ENCODE results near the gene PCDHGA7.
"Not testable (repeated sequence)": the region's sequence is repeated elsewhere in the genome, so short reads cannot be mapped to it uniquely, and the experiment has no call there.

Gene PCDHGA7

GRCh38 chr5:141366016-141366896 lies 16.3 kb upstream of the PCDHGA7 start:
- no peak for DNase-seq (ENCODE audit: low read depth)

DNA sequence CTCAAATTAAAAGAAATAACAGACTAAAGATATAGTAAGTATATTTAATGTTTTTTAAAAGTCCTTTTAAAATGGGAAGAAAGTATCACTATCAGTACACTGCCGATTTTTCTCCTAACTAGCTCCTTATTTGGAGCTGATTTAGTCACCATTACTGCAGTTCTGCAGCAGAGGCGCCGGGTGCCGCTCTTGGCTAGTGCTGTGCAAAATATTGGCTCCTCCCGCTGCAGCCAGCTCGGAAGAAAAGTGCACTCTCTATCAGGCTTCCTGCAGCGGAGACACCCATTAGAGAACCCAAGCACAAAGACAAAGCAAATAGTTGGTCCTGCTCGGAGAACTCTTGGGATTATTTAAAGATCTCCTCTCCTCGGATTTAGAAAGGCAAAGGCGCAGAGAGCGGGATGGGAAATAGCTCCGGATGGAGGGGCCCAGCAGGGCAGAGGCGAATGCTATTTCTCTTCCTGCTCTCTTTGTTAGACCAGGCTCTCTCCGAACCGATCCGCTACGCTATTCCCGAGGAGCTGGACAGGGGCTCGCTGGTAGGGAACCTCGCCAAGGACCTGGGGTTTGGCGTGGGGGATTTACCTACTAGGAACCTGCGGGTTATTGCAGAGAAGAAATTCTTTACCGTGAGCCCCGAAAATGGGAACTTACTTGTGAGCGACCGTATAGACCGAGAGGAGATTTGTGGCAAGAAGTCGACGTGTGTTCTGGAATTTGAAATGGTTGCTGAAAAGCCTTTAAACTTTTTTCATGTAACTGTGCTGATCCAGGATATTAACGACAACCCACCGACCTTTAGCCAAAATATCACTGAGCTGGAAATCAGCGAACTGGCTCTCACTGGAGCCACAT lies 12.3 kb upstream of the PCDHGA7 start, which contains the start of gene PCDHGB3:
Gene PCDHGB3, plus strand, starts transcription at position 249 of the 855 bp plus-strand sequence. Its CDS starts 153 bp downstream, at position 402.
- no peak for DNase-seq (ENCODE audit: low read depth)

GRCh38 chr5:141371572-141372475 lies 10.7 kb upstream of the PCDHGA7 start:
- no peak for DNase-seq (ENCODE audit: low read depth)

GRCh38 chr5:141373673-141374317 lies 8.7 kb upstream of the PCDHGA7 start, which contains the start of gene PCDHGA6:
TSS of gene PCDHGA6 (plus strand) at chr5:141373891. CDS start at chr5:141374084, 193 bp downstream.
- no peak for DNase-seq (ENCODE audit: low read depth)

DNA sequence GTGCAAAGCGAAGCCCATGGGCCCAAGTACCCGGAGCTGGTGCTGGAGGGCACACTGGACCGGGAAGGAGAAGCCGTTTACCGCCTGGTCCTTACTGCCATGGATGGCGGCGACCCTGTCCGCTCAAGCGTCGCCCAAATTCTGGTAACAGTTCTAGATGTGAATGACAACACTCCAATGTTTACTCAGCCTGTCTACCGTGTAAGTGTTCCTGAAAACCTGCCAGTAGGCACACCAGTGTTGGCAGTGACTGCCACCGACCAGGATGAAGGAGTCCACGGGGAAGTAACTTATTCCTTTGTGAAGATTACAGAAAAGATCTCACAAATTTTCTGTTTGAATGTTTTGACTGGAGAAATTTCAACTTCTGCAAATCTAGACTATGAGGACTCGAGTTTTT lies 7.9 kb upstream of the PCDHGA7 start:
- no peak for DNase-seq (ENCODE audit: low read depth)

DNA sequence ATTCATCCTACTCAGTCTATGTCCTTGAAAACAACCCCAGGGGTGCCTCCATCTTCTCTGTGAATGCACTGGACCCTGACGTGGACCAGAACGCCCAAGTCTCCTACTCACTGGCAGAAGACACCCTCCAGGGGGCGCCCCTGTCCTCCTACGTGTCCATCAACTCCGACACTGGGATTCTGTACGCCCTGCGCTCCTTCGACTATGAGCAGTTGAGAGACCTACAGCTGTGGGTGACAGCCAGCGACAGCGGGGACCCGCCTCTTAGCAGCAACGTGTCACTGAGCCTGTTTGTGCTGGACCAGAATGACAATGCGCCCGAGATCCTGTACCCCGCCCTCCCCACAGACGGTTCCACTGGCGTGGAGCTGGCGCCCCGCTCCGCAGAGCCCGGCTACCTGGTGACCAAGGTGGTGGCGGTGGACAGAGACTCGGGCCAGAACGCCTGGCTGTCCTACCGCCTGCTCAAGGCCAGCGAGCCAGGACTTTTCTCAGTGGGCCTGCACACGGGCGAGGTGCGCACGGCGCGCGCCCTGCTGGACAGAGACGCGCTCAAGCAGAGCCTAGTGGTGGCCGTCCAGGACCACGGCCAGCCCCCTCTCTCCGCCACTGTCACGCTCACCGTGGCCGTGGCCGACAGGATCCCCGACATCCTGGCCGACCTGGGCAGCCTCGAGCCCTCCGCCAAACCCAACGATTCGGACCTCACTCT lies 6.9 kb upstream of the PCDHGA7 start:
- not testable (repeated sequence) for DNase-seq (ENCODE audit: low read depth)

- no peak for DNase-seq (ENCODE audit: low read depth)
Measured at GRCh38 chr5:141383345-141383744, 803 bp downstream of the PCDHGA7 start.

- DNase-seq (ENCODE audit: low read depth) = no peak
Measured at GRCh38 chr5:141384471-141385267, 2.1 kb downstream of the PCDHGA7 start.

- not testable (repeated sequence) for DNase-seq (ENCODE audit: low read depth)
Measured at GRCh38 chr5:141387557-141388311, 5.2 kb downstream of the PCDHGA7 start, which contains the start of gene PCDHGB4. TSS of gene PCDHGB4 (plus strand) at chr5:141387698. CDS start at chr5:141387885, 187 bp downstream.

DNA sequence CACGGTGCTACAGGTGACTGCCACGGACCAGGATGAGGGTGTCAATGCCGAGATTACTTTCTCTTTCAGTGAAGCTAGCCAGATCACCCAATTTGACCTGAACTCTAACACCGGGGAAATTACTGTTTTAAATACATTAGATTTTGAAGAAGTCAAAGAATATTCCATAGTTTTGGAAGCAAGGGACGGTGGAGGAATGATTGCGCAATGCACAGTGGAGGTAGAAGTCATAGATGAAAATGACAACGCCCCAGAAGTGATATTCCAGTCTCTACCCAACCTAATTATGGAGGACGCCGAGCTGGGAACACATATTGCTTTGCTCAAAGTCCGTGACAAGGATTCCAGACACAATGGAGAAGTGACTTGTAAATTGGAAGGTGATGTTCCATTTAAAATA lies 6.1 kb downstream of the PCDHGA7 start:
- DNase-seq (ENCODE audit: low read depth) = no peak

- DNase-seq (ENCODE audit: low read depth) = no peak
Measured at GRCh38 chr5:141389153-141390042, 6.9 kb downstream of the PCDHGA7 start.

- no peak for DNase-seq (ENCODE audit: low read depth)
Measured at GRCh38 chr5:141392429-141393198, 10.1 kb downstream of the PCDHGA7 start, which contains the start of gene PCDHGA8. TSS of gene PCDHGA8 (plus strand) at chr5:141392633. CDS start at chr5:141392814, 181 bp downstream.

- DNase-seq (ENCODE audit: low read depth) = no peak
Measured at GRCh38 chr5:141393267-141393666, 10.7 kb downstream of the PCDHGA7 start.

DNA sequence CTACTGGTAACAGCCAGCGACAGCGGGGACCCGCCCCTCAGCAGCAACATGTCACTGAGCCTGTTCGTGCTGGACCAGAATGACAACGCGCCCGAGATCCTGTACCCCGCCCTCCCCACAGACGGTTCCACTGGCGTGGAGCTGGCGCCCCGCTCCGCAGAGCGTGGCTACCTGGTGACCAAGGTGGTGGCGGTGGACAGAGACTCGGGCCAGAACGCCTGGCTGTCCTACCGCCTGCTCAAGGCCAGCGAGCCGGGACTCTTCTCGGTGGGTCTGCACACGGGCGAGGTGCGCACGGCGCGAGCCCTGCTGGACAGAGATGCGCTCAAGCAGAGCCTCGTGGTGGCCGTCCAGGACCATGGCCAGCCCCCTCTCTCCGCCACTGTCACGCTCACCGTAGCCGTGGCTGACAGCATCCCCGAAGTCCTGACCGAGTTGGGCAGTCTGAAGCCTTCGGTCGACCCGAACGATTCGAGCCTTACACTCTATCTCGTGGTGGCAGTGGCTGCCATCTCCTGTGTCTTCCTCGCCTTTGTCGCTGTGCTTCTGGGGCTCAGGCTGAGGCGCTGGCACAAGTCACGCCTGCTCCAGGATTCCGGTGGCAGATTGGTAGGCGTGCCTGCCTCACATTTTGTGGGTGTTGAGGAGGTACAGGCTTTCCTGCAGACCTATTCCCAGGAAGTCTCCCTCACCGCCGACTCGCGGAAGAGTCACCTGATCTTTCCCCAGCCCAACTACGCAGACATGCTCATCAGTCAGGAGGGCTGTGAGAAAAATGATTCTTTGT lies 12.1 kb downstream of the PCDHGA7 start:
- not testable (repeated sequence) for DNase-seq (ENCODE audit: low read depth)

DNA sequence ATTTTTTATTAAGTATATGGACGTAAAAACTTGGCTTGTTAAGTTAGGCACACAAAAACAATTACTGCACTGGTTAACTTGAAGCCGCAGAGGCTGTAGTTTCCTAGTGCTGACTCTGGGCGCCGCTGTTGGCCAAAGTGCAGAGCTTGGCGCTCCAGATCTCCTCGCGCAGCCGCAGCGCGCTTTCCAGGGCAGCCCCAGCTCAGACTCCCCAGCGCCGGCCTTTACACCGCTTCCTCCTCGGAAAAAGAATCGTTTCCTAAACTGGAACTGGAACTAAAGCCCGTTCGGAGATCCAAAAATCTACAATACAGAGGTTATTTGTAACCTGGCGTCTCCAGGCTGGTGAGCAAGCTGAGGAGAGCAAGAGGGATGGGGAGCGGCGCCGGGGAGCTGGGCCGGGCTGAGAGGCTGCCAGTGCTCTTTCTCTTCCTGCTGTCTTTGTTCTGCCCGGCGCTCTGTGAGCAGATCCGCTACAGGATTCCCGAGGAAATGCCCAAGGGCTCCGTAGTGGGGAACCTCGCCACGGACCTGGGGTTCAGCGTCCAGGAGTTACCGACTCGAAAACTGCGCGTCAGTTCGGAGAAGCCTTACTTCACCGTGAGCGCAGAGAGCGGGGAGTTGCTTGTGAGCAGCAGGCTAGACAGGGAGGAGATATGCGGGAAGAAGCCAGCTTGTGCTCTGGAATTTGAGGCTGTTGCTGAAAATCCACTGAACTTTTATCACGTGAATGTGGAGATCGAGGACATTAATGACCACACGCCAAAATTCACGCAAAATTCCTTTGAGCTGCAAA lies 15.4 kb downstream of the PCDHGA7 start, which contains the start of gene PCDHGB5:
Gene PCDHGB5, plus strand, starts transcription at position 192 of the 796 bp plus-strand sequence. Its CDS starts 181 bp downstream, at position 373.
- not testable (repeated sequence) for DNase-seq (ENCODE audit: low read depth)

All from non-pigmented ciliary epithelial cell (primary cell).